ENCODE results near the gene PLCB2.

The PLCB2 gene

GRCh38 chr15:40296561-40297230 lies 11.0 kb downstream of the PLCB2 start:
- no peak for TF ChIP-seq GATA3 (IDR thresholded peaks at IDR 0.05; ENCODE audit: low read depth, low read length)

- TF ChIP-seq GATA2 (IDR thresholded peaks at IDR 0.05; ENCODE audit: low read depth, low read length) = no peak
- no peak for TF ChIP-seq GATA3 (IDR thresholded peaks at IDR 0.05; ENCODE audit: low read depth, low read length)
Measured at GRCh38 chr15:40295877-40296560, 11.7 kb downstream of the PLCB2 start.

DNA sequence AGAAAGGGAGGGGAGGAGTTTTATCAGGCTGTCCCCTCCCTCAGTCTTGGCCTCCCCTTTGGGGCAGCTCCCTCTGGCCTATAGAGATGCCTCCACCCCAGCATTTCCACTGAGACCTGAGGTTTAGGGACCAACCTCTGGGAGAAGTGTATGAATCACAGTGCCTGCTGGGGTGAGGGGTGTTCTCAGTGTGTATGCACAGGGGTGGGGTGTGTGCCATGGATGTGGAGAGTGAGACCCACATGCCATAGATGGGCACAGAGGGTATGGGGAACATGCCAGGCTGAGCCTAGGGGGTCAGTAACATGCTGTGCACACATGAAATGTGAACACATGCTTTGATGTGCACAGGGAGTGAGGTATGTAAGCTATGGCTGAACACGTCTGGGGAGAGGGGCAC lies 12.4 kb downstream of the PLCB2 start:
- TF ChIP-seq GATA2 (IDR thresholded peaks at IDR 0.05; ENCODE audit: low read depth, low read length) = no peak
- no peak for TF ChIP-seq GATA3 (IDR thresholded peaks at IDR 0.05; ENCODE audit: low read depth, low read length)

DNA sequence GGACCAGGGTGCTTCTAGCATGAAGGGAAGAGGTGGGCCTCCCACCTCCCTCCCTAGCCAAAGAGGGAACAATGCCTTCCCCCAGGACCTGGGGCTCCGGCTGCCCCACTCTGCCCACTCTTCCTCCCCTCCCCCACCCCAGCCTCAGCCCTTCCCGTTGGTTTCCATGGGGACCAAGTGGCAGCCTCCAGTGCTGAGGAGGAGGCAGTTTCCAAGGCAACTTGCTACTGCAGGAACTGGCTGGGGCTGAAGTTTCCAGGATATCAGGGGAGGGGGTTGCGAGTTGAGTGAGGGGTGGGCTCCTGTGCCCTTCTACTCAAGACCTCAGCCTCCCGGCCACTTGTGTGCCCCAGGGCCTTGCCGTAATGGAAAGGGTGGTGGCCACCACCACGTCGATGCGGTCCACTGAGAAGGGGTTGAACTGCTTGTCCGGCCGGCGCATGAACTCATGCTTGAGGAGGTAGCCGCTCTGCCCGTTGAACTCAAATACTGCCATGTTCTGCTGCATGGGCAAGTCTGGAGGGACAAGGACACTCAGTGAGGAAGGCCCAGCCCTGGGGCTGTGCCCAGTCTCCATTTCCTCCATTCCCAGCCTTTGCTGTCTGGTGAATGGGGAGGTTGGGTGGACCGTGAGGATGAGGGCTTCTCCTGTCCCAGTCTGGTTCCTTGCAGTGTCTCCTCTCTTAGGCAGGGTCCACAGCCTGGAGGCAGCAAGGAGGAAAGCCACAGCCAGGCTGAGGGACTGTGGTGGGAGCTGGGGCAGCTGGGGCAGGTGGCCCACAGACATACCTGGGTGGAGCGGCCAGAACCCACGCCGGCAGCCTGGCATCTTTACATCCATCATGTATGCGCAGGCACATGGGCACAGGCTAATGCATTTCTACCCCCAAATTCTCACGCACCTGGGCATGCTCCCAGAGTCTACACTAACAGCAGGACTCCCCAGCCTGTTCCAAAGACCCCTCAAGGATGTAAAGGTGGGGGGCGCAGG lies 13.5 kb downstream of the PLCB2 start:
- TF ChIP-seq GATA2 (IDR thresholded peaks at IDR 0.05; ENCODE audit: low read depth, low read length) (no peak), GATA3 (IDR thresholded peaks at IDR 0.05; ENCODE audit: low read depth, low read length) (no peak)

DNA sequence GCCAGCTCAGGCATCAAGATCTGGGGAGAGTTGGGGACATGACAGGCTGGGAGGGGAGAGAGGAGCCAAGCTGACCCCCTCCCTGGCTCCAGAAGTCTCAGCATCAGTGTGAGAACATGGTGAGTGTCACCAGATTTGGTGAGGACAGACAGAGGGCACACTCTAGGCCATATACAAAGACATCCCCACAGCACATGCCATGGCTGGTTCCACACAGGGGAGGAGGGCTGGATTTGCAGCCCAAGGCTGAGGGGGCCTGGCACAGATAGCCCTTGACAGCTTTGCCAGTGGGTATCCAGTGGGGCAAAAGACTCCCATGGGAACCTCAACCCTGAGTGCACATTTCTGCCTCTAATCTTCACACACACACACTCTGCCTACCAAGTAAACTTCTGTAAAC lies 14.7 kb downstream of the PLCB2 start:
- TF ChIP-seq GATA2 (IDR thresholded peaks at IDR 0.05; ENCODE audit: low read depth, low read length) = no peak
- TF ChIP-seq GATA3 (IDR thresholded peaks at IDR 0.05; ENCODE audit: low read depth, low read length) = no peak

DNA sequence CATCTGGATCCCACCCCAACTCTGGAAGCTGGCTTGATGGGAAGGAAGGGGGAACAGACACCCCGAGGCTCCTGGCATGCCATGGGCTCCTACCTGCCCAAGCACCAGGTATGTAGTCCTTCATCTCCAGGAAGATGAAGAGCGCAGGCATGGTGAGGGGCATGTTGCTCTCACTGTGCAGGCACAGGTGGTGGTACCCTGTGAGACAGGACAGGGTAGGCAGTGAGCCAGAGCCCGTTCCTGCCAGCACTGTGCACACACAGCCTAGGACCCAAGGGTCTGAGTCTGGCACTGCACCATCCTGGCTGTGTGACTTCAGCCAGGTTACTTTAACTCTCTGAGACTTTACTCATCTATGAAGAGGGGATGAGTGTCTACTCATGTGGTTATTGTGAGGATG lies 15.5 kb downstream of the PLCB2 start:
- no peak for TF ChIP-seq GATA3 (IDR thresholded peaks at IDR 0.05; ENCODE audit: low read depth, low read length)
- no peak for TF ChIP-seq GATA2 (IDR thresholded peaks at IDR 0.05; ENCODE audit: low read depth, low read length)

- no peak for TF ChIP-seq GATA3 (IDR thresholded peaks at IDR 0.05; ENCODE audit: low read depth, low read length)
- TF ChIP-seq GATA2 (IDR thresholded peaks at IDR 0.05; ENCODE audit: low read depth, low read length) = no peak
Measured at GRCh38 chr15:40290918-40291574, 16.7 kb downstream of the PLCB2 start.

GRCh38 chr15:40290545-40290917 lies 17.2 kb downstream of the PLCB2 start:
- TF ChIP-seq GATA2 (IDR thresholded peaks at IDR 0.05; ENCODE audit: low read depth, low read length) (no peak), GATA3 (IDR thresholded peaks at IDR 0.05; ENCODE audit: low read depth, low read length) (no peak)

GRCh38 chr15:40289140-40289775 lies 18.5 kb downstream of the PLCB2 start:
- TF ChIP-seq GATA3 (IDR thresholded peaks at IDR 0.05; ENCODE audit: low read depth, low read length) = no peak
- no peak for TF ChIP-seq GATA2 (IDR thresholded peaks at IDR 0.05; ENCODE audit: low read depth, low read length)

DNA sequence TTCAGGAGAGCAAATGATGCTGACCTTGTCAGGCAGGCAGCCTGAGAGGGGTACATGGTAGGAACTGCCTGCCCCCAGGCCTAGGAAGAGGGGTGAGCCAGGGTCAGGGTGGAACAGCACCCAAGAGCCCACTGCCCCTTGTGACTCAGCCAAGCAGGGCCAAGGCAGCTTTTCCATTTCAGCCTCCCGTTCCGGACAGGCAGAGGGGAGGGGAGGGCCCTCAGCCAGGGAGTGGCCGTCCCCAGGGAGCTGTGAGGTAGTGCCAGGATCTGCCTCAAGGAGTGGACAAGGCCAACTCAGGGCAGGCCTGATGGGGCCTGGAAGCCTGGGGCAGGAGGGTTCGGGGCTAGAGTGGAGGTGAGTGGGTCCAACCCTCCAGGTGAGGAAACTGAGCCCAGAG lies 19.8 kb downstream of the PLCB2 start:
- TF ChIP-seq GATA2 (IDR thresholded peaks at IDR 0.05; ENCODE audit: low read depth, low read length) (no peak), GATA3 (IDR thresholded peaks at IDR 0.05; ENCODE audit: low read depth, low read length) (no peak)

DNA sequence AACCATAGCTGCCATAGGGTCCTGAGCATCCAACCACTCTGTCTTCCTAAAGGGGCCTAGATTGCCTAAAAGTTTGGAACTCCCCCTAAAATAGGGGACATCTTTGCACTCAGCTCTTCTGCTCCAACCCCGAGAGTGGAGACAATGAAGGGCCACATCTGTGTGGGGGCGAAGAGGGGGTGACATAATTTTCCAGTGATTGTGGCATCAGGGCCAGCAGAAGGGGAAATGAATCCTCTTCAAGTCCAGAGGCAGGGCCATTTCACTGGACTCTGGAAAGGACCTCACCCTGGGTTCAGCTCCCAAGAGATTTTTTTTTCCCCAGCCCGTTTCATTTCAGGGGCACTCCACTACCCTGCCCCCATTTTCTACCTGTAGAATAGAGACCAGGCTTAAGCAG lies 20.2 kb downstream of the PLCB2 start:
- TF ChIP-seq GATA3 (IDR thresholded peaks at IDR 0.05; ENCODE audit: low read depth, low read length) (no peak), GATA2 (IDR thresholded peaks at IDR 0.05; ENCODE audit: low read depth, low read length) (no peak)

- no peak for TF ChIP-seq GATA3 (IDR thresholded peaks at IDR 0.05; ENCODE audit: low read depth, low read length)
- no peak for TF ChIP-seq GATA2 (IDR thresholded peaks at IDR 0.05; ENCODE audit: low read depth, low read length)
Measured at GRCh38 chr15:40286794-40287193, 20.9 kb downstream of the PLCB2 start.

DNA sequence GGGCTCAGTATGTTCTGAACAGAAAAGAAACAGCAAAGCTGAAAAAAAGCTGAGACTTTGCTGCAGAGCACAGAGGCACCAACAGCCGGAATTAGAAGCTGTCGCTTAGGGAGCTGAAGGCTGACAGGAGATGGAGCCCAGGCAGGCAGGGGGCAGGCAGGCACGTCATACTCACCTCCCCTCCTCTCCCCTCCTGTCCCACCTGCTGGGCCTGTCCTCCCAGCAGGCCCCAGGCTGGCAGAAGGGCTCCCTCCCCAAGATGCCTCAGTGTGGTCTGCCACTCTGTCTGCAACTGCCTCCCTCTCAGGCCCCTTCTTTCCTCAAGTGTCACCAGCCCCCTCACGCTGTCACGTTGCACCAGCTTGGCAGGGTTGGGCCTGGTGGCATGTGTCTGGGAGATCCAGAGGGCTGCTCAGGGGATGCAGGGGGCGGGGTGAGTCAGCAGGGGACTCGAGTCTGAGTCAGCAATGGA lies 21.6 kb downstream of the PLCB2 start:
- TF ChIP-seq GATA3 (IDR thresholded peaks at IDR 0.05; ENCODE audit: low read depth, low read length) (no peak), GATA2 (IDR thresholded peaks at IDR 0.05; ENCODE audit: low read depth, low read length) (no peak)

Measured in SH-SY5Y (cell line).